Activated CD4-positive, alpha-beta T cell treated with anti-CD3 and anti-CD28 coated beads, Interleukin-2, amount 50 U/mL, for 4 hours (primary cell): ENCODE data around the gene PTPRS.

ENCODE experiments used
- DNase-seq, 2 experiments: peaks; one replicate each; pipeline ENCODE4 v3.0.0-alpha.2; 2020

Gene PTPRS

GRCh38 chr19:5354403-5354802 is 13.8 kb upstream of the PTPRS start:
- no peak for DNase-seq

GRCh38 chr19:5352229-5352763 is 11.7 kb upstream of the PTPRS start:
- DNase-seq, result no peak

GRCh38 chr19:5351731-5352228 is 11.2 kb upstream of the PTPRS start:
- no peak for DNase-seq

- DNase-seq, result no peak
Measured at GRCh38 chr19:5349041-5349440, 8.4 kb upstream of the PTPRS start.

GRCh38 chr19:5345895-5346386 is 5.3 kb upstream of the PTPRS start:
- no peak for DNase-seq

- no peak for DNase-seq
Measured at GRCh38 chr19:5343848-5344247, 3.2 kb upstream of the PTPRS start.

GRCh38 chr19:5342573-5343201 is 2.1 kb upstream of the PTPRS start:
- no peak for DNase-seq

GRCh38 chr19:5341981-5342380 is 1.4 kb upstream of the PTPRS start:
- DNase-seq, result no peak

- DNase-seq, result no peak
Measured at GRCh38 chr19:5341448-5341820, 822 bp upstream of the PTPRS start.

GRCh38 chr19:5339950-5340636 is 519 bp downstream of the PTPRS start:
- no peak for DNase-seq

GRCh38 chr19:5339198-5339949 is 1.2 kb downstream of the PTPRS start:
- DNase-seq, result no peak

- DNase-seq, result no peak
Measured at GRCh38 chr19:5338656-5339197, 1.9 kb downstream of the PTPRS start.

GRCh38 chr19:5337708-5338655 is 2.6 kb downstream of the PTPRS start:
- DNase-seq, result no peak

GRCh38 chr19:5337126-5337525 is 3.5 kb downstream of the PTPRS start:
- no peak for DNase-seq

- DNase-seq, result no peak
Measured at GRCh38 chr19:5336195-5336965, 4.2 kb downstream of the PTPRS start.

GRCh38 chr19:5335593-5335992 is 5.0 kb downstream of the PTPRS start:
- no peak for DNase-seq

GRCh38 chr19:5334824-5335500 is 5.7 kb downstream of the PTPRS start:
- no peak for DNase-seq

GRCh38 chr19:5334366-5334739 is 6.3 kb downstream of the PTPRS start:
- DNase-seq, result no peak

- no peak for DNase-seq
Measured at GRCh38 chr19:5333581-5334365, 6.8 kb downstream of the PTPRS start.

- no peak for DNase-seq
Measured at GRCh38 chr19:5332501-5332900, 8.1 kb downstream of the PTPRS start.
